ENCODE data around the gene ZFYVE16. TPM values are rescaled to one million over a fixed set of nuclear protein-coding genes. Genes with fewer than 3 reads are reported as not detected.

ZFYVE16 gene
- total and polyA plus RNA-seq, 10 of the 15 experiments (the other 5 are each of a cell fraction or from before 2014, with no cell fraction given): 2.9 to 11.2 (median 7.8) TPM

DNA sequence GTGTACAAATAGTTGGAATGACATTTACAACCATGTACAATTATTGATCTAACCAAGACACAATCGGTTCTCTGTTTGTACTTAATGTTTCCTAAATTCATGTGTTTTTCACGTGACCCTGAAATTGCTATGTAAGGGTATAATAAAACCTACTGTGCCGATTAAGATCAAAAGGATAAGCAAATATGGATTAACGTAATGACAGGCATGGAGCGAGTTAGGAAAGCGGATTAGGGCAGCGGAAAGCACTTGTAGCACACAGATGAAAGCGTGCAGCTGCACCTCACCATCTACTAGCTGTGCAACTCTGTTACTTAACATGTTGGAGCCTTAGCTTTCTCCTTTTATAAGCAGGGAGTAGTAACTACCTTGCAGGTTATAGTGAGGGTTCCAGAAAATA lies 38.3 kb upstream of the ZFYVE16 start (continued):
- no peak for TF ChIP-seq MLLT1 (IDR thresholded peaks at IDR 0.05)
- TF ChIP-seq RB1 (IDR thresholded peaks at IDR 0.05; ENCODE audit: borderline replicate concordance): no peak
- no peak for TF ChIP-seq SPI1 (IDR thresholded peaks at IDR 0.05; ENCODE audit: borderline replicate concordance, insufficient read depth, low read depth, low read length)
- TF ChIP-seq LARP7 (IDR thresholded peaks at IDR 0.05): no peak

DNA sequence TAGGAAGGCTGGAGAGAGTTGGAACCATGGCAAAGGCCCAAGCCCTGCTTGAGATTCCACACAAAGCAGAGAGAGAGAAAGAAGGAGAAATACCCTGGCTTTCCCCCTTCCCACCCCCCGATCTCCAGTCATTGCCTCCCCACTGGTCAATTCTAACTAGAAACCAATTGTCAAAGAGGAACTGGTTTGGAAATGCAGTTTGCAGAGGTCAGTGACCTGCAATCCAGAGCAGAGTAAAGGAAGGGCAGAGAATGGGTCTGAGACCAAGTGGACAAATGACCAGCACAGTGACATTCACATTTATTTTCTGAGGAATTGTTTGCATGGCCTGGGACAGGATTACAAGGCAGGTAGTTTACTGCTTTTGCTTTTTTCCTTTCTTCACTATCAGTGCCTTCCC lies 37.5 kb upstream of the ZFYVE16 start:
- FAIRE-seq (no peak), DNase-seq (ENCODE audit: low read depth, low spot score) (no peak), ATAC-seq (no peak)
- no peak overlapping the region for H3K27ac ChIP-seq (ENCODE audit: control insufficient read depth, insufficient read depth)
- H3K4me2 ChIP-seq (ENCODE audit: control insufficient read depth, insufficient read depth): no peak overlapping the region
- no peaks in the 10 kb centered on the region; the same call in 1 of the 3 replicates for H3K9me3 ChIP-seq (replicated peaks; ENCODE audit: control insufficient read depth, insufficient read depth, low read length)
- H3K4me3 ChIP-seq: no peak overlapping the region
- H3K79me2 ChIP-seq (ENCODE audit: control insufficient read depth, insufficient read depth, low read length): no peaks in the 10 kb centered on the region
- H3K9ac ChIP-seq (ENCODE audit: control insufficient read depth, insufficient read depth, low read length): no peak overlapping the region
- BruUV-seq (replicated peaks): no TSS peak
- CTCF ChIA-PET: no interaction called here
- no peaks in the 10 kb centered on the region for H3K4me1 ChIP-seq (ENCODE audit: control insufficient read depth, insufficient read depth, low read length)
- no peaks in the 10 kb centered on the region for H4K20me1 ChIP-seq (ENCODE audit: control insufficient read depth, insufficient read depth)
- 0% methylated on average over 1 of the region's 1 CpG for WGBS (ENCODE audit: insufficient coverage, insufficient replicate concordance, low lambda C conversion rate, missing lambda C conversion rate)
- H3K27me3 ChIP-seq (replicated peaks in 1 of 2; ENCODE audit: control insufficient read depth in 2 of 2, insufficient read depth in 2 of 2, low read length in 1 of 2): no peaks in the 10 kb centered on the region
- POLR2A ChIA-PET: no interaction called here
- in situ Hi-C loops (cut with MboI): no loop called here
- intact Hi-C loops (cut with micrococcal nuclease; ENCODE audit: unreplicated experiment): no loop called here
- SMC1A ChIA-PET (ENCODE audit: uncharacterized antibody, unreplicated experiment): no interaction called here
- no peak overlapping the region for H2AFZ ChIP-seq (ENCODE audit: control insufficient read depth, low read depth, low read length)
- H3K36me3 ChIP-seq (ENCODE audit: control insufficient read depth in 2 of 2, insufficient read depth in 2 of 2, low read length in 1 of 2): no peaks in the 10 kb centered on the region
- no peak for TF ChIP-seq RUNX3 (IDR thresholded peaks at IDR 0.05; ENCODE audit: low read length)
- no peak for TF ChIP-seq YY1 (IDR thresholded peaks at IDR 0.05; ENCODE audit: low read depth, low read length)
- no peak for TF ChIP-seq JUNB (IDR thresholded peaks at IDR 0.05)
- TF ChIP-seq BACH1 (IDR thresholded peaks at IDR 0.05; ENCODE audit: borderline replicate concordance): no peak
- no peak for TF ChIP-seq HDAC6 (IDR thresholded peaks at IDR 0.05; ENCODE audit: unreplicated experiment)
- TF ChIP-seq RCOR1 (conservative IDR thresholded peaks at IDR 0.05; ENCODE audit: low read depth, low read length): no peak
- TF ChIP-seq CHD1 (IDR thresholded peaks at IDR 0.05; ENCODE audit: low read depth, low read length): no peak
- TF ChIP-seq TCF3 (IDR thresholded peaks at IDR 0.05; ENCODE audit: borderline replicate concordance, insufficient read depth, low read depth, low read length): no peak
- no peak for TF ChIP-seq SUZ12 (IDR thresholded peaks at IDR 0.05; ENCODE audit: unreplicated experiment)
- TF ChIP-seq STAT1 (conservative IDR thresholded peaks at IDR 0.05): no peak
- TF ChIP-seq ZNF592 (IDR thresholded peaks at IDR 0.05): no peak
- TF ChIP-seq TBL1XR1 (IDR thresholded peaks at IDR 0.05; ENCODE audit: low read depth, low read length): no peak
- TF ChIP-seq CREB1 (IDR thresholded peaks at IDR 0.05; ENCODE audit: low read depth): no peak
- no peak for TF ChIP-seq TARDBP (IDR thresholded peaks at IDR 0.05; ENCODE audit: borderline replicate concordance)
- no peak for TF ChIP-seq CHD2 (IDR thresholded peaks at IDR 0.05; ENCODE audit: borderline replicate concordance, low read depth, low read length)
- TF ChIP-seq POLR2A (IDR thresholded peaks at IDR 0.05; ENCODE audit: low read depth, low read length): no peak
- no peak for TF ChIP-seq ESRRA (IDR thresholded peaks at IDR 0.05; ENCODE audit: low read length)
- RAD21 ChIA-PET (ENCODE audit: unreplicated experiment): no interaction called here
